Left ventricle myocardium superior (tissue), 1 donor: Measurements from ENCODE around the gene TMEM255A. TPM values are rescaled to one million over a fixed set of nuclear protein-coding genes. Genes with fewer than 3 reads are reported as not detected.

Experiments used
- ATAC-seq: fragments of 200-7000 bp; cut with Tn5 transposase; one replicate; pipeline ENCODE4 v1.9.1; 2020; ENCODE audit warnings: mild to moderate bottlenecking, moderate library complexity
- DNase-seq: peaks from one replicate; pipeline ENCODE4 v3.0.0-alpha.2; 2020
- intact Hi-C: fragments of 100-400 bp; cut with micrococcal nuclease; formaldehyde crosslinking; loops from one replicate; pipeline ENCODE4 v1.11.0; 2022
- total RNA-seq: library from RNA; stranded (reverse); fragmentation: NEBNext Ultra II Directional; extraction: Animal tissue kit (Norgen Biotek cat#: 25700); gene quantifications from one replicate; pipeline ENCODE4 v1.2.1, GENCODE V29; 2021
- donor health status: DM: no; HTN: yes; CAD: no; lungs with severe emphysema.

TMEM255A gene
- total RNA-seq, 1 donor from 2014 or later = 0.72 TPM

DNA sequence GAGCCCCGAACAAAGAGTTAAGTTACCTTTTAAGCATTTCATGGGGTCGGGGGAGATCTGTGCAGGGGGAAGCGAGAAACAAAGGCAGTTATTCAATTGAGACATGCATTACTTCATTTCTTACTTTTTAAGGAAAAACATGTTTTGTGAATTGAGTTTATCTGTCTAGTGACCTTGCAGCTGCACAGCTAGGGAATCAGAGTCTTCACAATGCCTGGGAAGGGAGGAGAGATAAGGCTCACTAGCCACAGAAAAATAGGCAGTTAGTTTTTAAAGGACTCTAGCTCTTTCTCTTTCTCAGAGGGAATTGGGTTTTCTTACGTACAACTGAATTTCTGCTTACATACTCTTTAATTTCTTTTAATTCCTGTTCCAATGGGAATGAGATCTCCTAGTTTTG is 86.9 kb downstream of the TMEM255A start:
- intact Hi-C loops = no loop called here
- DNase-seq (no peak), ATAC-seq (no peak)

DNA sequence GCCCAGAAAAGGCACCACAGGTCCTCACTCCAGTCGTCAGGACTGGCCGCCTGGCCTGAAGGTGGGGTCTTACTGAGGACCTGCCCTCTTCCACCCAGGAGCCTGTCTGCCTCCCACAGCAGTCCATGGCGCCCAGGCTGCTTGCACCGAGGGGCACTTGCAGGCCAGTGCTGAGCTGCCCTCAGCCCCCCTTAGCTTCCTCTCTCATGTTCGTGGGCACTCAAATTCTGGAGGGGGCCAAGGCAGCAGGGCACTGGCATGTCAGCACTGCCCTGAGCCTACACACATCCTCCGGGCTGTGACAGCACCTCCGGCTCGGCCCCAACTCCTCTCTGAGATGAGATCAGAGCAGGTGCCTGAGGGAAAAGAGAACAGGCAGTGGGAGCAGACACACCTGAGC is 87.9 kb downstream of the TMEM255A start:
- ATAC-seq (no peak), DNase-seq (no peak)
- intact Hi-C loops = no loop called here

DNA sequence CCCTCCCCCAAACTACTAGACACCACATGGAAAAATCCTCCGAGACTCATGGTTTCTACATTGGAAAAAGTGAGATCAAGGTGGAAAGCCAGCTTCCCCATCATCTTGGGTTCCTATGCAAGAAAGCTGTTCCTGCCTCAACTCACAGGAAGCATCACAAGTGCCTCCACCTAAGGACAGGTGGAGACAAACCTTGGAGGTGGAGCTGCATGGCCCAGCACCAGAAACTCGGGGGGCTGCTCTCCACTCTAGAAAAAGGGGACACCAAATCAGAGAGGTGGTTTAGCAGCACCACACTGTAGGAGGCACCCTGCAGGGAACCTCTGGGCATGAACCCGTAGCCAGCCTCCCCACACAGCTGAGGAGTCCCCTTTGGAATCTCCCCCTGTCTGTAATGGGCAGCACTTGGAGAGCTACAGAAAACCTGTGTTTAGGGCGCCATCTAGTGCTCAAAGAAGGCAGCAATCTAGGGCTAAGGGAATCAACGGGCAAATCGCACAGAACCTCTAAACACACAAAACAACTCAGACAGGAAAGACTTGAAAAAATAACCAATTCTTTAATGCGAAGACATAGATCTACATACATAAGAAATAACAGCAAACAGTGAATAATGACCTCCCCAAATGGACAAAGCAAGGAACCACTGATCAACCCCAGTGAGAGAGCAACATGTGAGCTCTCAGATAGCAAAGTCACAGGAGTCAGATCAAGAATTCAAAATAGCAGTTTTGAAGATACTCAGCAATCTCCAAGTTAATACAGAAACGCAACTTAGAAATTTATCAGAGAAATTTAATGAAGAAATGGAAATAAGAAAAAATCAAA is 97.6 kb downstream of the TMEM255A start:
- intact Hi-C loops = no loop called here
- ATAC-seq (peak; percentile 67), DNase-seq (no peak)

Other genes starting within 250 kb of the TMEM255A start
- gene RHOXF2B, start 233.8 kb downstream of the TMEM255A start, total RNA-seq = not detected
- gene RHOXF1, start 195.5 kb downstream of the TMEM255A start, total RNA-seq = not detected
- gene RHOXF2, start 152.8 kb downstream of the TMEM255A start, total RNA-seq = not detected
- gene ZBTB33, start 60.6 kb downstream of the TMEM255A start, total RNA-seq = 6.4 TPM
- gene ATP1B4, start 50.6 kb upstream of the TMEM255A start, total RNA-seq = not detected
- 53.8 TPM for gene LAMP2, start 157.8 kb upstream of the TMEM255A start, total RNA-seq
- 19.6 TPM for gene CUL4B, start 249.5 kb upstream of the TMEM255A start, total RNA-seq